Fibroblast of lung (primary cell): ENCODE data around the gene MRPS25. TPM values are rescaled to one million over a fixed set of nuclear protein-coding genes. Genes with fewer than 3 reads are reported as not detected.

Experiments
- DNase-seq, 2 donors: peaks; one replicate each; pipeline versions ENCODE4 v3.0.0 to v3.0.0-alpha.2; 2010; ENCODE audit warnings: low read depth in 2 of 2
- H2AFZ ChIP-seq: 2 replicates; pipeline ENCODE4 v1.5.1; 2012; ENCODE audit warnings: low read length, control low read depth, inconsistent platforms
- H3K27ac ChIP-seq: 2 replicates; pipeline ENCODE4 v1.5.1; 2011; ENCODE audit warnings: low read length, control low read depth; ENCODE audit not compliant: insufficient read depth
- H3K27me3 ChIP-seq: 2 replicates; pipeline ENCODE4 v1.5.1; 2011; ENCODE audit warnings: mild to moderate bottlenecking, low read length; ENCODE audit not compliant: control insufficient read depth, insufficient read depth
- H3K36me3 ChIP-seq: 2 replicates; pipeline ENCODE4 v1.5.1; 2011; ENCODE audit warnings: low read length; ENCODE audit not compliant: control insufficient read depth, insufficient read depth
- H3K4me1 ChIP-seq: 2 replicates; pipeline ENCODE4 v1.5.1; 2011; ENCODE audit warnings: low read length; ENCODE audit not compliant: control insufficient read depth, insufficient read depth; ENCODE audit errors: extremely low read depth
- H3K4me2 ChIP-seq: 2 replicates; pipeline ENCODE4 v1.5.1; 2011; ENCODE audit warnings: low read length, control low read depth; ENCODE audit not compliant: insufficient read depth; ENCODE audit errors: extremely low read depth
- H3K4me3 ChIP-seq, 4 experiments: fragments of 200-600 bp in 1 of 4; sonication (generic) in 1 of 4; replicated peaks in 1 of 4; 2 replicates each; pipeline ENCODE4 v1.5.1; 2011 to 2016; ENCODE audit warnings: low read length in 4 of 4, low read depth in 3 of 4, mild to moderate bottlenecking in 3 of 4, control low read depth in 2 of 4, inconsistent platforms in 1 of 4, mixed read lengths in 1 of 4; ENCODE audit not compliant: insufficient read depth in 1 of 4; ENCODE audit errors: control extremely low read depth in 1 of 4
- H3K79me2 ChIP-seq: 2 replicates; pipeline ENCODE4 v1.5.1; 2012; ENCODE audit warnings: mild to moderate bottlenecking, low read length, inconsistent platforms; ENCODE audit not compliant: control insufficient read depth, insufficient read depth
- H3K9ac ChIP-seq: 2 replicates; pipeline ENCODE4 v1.5.1; 2011; ENCODE audit warnings: mild to moderate bottlenecking, low read length, control low read depth; ENCODE audit not compliant: insufficient read depth
- H3K9me3 ChIP-seq: 2 replicates; pipeline ENCODE4 v1.5.1; 2012; ENCODE audit warnings: low read depth, low read length; ENCODE audit not compliant: control insufficient read depth, insufficient read depth
- H4K20me1 ChIP-seq: 2 replicates; pipeline ENCODE4 v1.5.1; 2011; ENCODE audit warnings: low read length; ENCODE audit not compliant: control insufficient read depth, insufficient read depth; ENCODE audit errors: extremely low read depth
- CTCF ChIP-seq, 2 donors: IDR thresholded peaks in 1 of 2; conservative IDR thresholded peaks in 1 of 2; 1 replicate in 1 of 2; 2 replicates in 1 of 2; pipeline ENCODE4 v1.5.1; 2011 to 2012; ENCODE audit warnings: low read length in 2 of 2, control low read depth in 1 of 2, inconsistent platforms in 1 of 2, low read depth in 1 of 2, mild to moderate bottlenecking in 1 of 2
- EZH2 ChIP-seq: IDR thresholded peaks from 2 replicates; pipeline ENCODE4 v1.5.1; 2012; ENCODE audit warnings: low read length, control low read depth, mild to moderate bottlenecking; ENCODE audit errors: missing control alignments
- polyA plus RNA-seq, 2 donors: library from polyadenylated mRNA; depleted of rRNA in 1 of 2; stranded (reverse) in 1 of 2; unstranded in 1 of 2; fragments of >200 nt; gene quantifications; 2 replicates each; pipeline ENCODE4 v1.2.1, GENCODE V29; 2011 to 2012; ENCODE audit warnings: missing spikeins in 1 of 2
- total RNA-seq: library from RNA; depleted of rRNA; stranded (reverse); fragments of >200 nt; gene quantifications from 2 replicates; pipeline ENCODE4 v1.2.1, GENCODE V29; 2014

MRPS25 gene
- total and polyA plus RNA-seq, 2 donors (not counting 1 experiment from before 2014, with no cell fraction given): 16.5 to 17.4 TPM

DNA sequence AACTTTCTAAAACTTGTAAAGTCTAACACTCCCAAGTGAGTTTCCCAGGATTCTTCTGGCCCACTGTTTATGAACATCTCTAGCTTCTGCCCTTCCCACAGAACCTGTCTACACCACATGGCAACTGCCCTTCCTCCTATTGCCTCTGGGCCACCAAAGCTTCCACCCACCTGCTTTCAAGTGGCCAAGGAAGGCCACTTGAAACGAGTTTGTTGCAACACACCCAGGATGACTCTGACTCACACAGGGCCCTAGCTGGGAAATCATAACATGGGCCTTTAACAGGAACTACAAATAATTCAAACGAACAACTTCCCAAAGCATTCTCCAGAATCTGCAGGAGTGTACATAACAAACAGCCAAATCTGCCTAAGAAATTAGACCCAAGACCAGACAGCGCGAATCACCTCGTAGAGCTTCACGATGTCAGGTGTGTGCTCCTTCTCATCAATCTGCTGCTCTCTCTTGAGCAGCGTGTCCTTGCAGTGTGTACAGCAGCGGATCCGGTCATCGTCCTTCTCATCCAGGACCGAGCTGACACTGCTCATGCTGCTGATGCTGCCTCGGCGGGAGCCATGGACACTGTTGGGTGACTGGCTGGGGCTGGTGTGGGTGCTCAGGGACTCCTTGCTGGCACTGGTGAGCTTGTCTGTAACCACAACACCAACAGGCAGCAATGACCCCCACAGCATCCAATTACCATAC is 17.0 kb upstream of the MRPS25 start:
- peak in 1 of 2 donors; percentile 26 for DNase-seq
- Histone ChIP-seq H3K27ac (no peak overlapping the region), H3K4me2 (no peak overlapping the region), H3K27me3 (no peaks in the 10 kb centered on the region), H2AFZ (no peak overlapping the region), H3K4me1 (no peaks in the 10 kb centered on the region), H3K9ac (no peak overlapping the region), H3K79me2 (no peaks in the 10 kb centered on the region), H4K20me1 (no peaks in the 10 kb centered on the region), H3K4me3 (no peak overlapping the region), H3K9me3 (no peaks in the 10 kb centered on the region), H3K36me3 (peaks cover 24% of the 10 kb centered on the region)
- no peak for TF ChIP-seq CTCF (conservative IDR thresholded peaks at IDR 0.05 in 1 of 2, IDR thresholded peaks at IDR 0.05 in 1 of 2; ENCODE audit: low read depth in 1 of 2, low read length in 2 of 2)
- no peak for TF ChIP-seq EZH2

- no peak overlapping the region for H2AFZ ChIP-seq
- no peak overlapping the region for H3K4me2 ChIP-seq
- peaks cover 34% of the 10 kb centered on the region for H3K36me3 ChIP-seq
- no peaks in the 10 kb centered on the region for H3K27me3 ChIP-seq
- no peaks in the 10 kb centered on the region for H3K9me3 ChIP-seq
- H4K20me1 ChIP-seq: no peaks in the 10 kb centered on the region
- no peaks in the 10 kb centered on the region for H3K4me1 ChIP-seq
- H3K4me3 ChIP-seq: no peak overlapping the region
- DNase-seq: no peak
- no peaks in the 10 kb centered on the region for H3K79me2 ChIP-seq
- no peak for TF ChIP-seq EZH2
- no peak for TF ChIP-seq CTCF (conservative IDR thresholded peaks at IDR 0.05 in 1 of 2, IDR thresholded peaks at IDR 0.05 in 1 of 2; ENCODE audit: low read depth in 1 of 2, low read length in 2 of 2)
- H3K9ac ChIP-seq: no peak overlapping the region
- no peak overlapping the region for H3K27ac ChIP-seq
Measured at GRCh38 chr3:15079091-15079490, 14.0 kb upstream of the MRPS25 start.

DNA sequence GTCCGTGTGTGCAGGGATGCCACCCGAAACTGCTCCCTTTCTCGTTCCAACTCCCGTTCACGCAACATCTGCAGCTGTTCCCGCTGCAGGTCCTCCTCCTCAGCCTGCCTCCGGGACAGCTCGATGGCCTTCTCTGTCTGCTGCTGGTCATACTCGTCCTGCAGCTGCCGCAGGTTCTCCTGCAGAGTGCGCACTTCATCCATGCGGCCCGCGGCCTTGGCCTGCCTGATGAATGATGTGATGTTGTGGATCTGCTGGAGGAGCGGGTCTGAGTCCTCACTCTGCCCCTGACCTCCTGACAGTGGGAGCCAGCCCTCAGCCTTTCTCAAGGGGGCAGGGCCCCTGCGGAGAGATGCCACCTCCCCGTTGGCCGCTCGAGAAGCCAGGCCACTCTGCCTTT is 9.4 kb upstream of the MRPS25 start:
- no peak for DNase-seq
- Histone ChIP-seq H3K27me3 (no peaks in the 10 kb centered on the region), H3K9ac (no peak overlapping the region), H3K36me3 (peaks cover 26% of the 10 kb centered on the region), H2AFZ (no peak overlapping the region), H3K4me2 (no peak overlapping the region), H3K9me3 (no peaks in the 10 kb centered on the region), H4K20me1 (no peaks in the 10 kb centered on the region), H3K4me3 (no peak overlapping the region), H3K4me1 (no peaks in the 10 kb centered on the region), H3K79me2 (no peaks in the 10 kb centered on the region), H3K27ac (no peak overlapping the region)
- TF ChIP-seq CTCF (conservative IDR thresholded peaks at IDR 0.05 in 1 of 2, IDR thresholded peaks at IDR 0.05 in 1 of 2; ENCODE audit: low read depth in 1 of 2, low read length in 2 of 2) (no peak), EZH2 (no peak)
